HG03460 (cell line): ENCODE results near the gene CYLD.

Source experiments
- ATAC-seq: cut with Tn5 transposase; IDR thresholded peaks from one replicate; pipeline ENCODE4 v1.9.1; 2021; ENCODE audit not compliant: unreplicated experiment

Gene CYLD

GRCh38 chr16:50841081-50841886 is 99.4 kb downstream of the CYLD start:
- no peak for ATAC-seq

DNA sequence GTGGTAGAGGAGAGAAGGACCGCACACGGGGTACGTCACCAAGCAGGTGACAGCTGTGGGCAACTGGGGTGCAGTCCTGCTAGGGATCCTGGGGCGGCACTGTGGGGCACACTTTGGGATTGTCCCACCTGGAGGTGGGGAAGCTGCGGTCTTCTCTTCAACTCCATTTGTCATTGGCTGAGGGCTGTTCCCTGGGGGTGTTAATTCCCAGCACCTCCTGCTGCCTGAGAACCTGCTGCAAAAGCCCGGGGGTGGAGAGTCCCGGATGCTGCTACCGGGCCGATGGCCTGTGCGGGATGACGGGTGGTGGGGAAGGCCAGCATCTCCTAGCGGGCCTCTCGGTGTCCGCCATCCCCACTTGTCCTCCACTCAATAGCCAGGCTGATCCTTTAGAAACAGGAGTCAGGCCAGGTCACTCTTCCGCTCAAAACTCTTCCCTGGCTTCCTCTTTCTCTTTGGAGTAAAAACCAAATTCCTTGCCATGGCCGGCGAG is 100.2 kb downstream of the CYLD start:
- ATAC-seq = no peak

DNA sequence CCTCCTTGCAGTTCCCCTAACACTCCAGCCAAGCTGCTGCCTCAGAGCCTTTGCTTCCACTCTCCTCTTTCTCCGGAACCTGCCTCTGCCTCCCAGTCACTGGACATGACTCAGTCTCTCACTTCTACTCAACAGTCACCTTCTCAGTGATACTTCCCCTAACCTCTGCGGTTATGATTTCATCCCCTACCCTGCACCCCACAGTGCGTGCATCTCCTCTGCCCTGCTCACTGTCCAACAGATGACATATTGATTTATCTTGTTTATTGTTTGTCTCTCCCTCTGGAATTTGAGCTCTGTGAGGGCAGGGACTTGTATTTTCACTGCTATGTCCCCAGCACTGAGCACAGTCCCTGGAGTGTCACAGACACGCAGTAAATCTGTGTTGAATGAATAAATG is 100.7 kb downstream of the CYLD start:
- no peak for ATAC-seq

DNA sequence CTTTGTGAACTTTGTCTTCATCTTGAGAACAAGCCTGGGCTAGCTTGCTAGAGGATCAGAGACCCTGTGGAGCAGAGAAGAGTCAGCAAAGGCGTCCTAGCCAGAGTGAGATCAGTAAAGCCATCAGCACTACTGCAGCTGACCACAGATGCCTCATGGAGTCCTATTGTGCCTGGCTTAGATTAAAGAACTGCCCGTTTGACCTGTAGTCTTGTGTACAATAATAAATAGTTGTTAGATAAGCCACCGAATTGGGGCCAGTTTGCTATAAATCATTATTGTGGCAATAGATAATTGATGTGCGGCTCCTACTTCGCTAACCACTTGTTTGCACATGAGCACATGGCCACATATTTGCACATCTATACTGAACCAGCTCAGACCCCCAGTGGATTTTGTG is 103.0 kb downstream of the CYLD start:
- ATAC-seq = no peak

DNA sequence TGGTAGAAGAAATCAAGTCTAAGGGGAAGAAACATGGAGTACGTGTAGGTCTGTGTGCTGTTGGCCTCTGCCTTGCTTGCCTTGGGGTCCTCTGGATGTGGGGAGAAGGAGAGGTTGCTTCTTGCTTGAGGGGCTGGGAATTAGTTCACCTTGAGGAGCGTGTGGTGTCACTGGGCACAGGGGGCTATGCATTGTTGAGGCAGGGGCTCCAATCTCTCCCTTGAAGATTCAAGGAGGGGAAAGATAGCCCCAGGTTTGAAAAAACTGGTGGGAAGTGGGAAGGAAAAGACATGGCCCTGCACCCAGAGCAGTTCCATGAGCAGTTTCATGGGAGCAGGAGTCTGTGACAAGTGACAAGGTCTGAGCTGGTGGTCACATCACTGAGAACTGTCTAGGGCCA is 103.4 kb downstream of the CYLD start:
- ATAC-seq = no peak

GRCh38 chr16:50846511-50846910 is 104.6 kb downstream of the CYLD start:
- ATAC-seq = no peak

GRCh38 chr16:50847166-50847565 is 105.3 kb downstream of the CYLD start:
- no peak for ATAC-seq

GRCh38 chr16:50848755-50849514 is 107.0 kb downstream of the CYLD start:
- no peak for ATAC-seq
